Breast epithelium (tissue), 4 donors: ENCODE results near the gene TBC1D10A. TPM values are rescaled to one million over a fixed set of nuclear protein-coding genes. Genes with fewer than 3 reads are reported as not detected.

Experiments used
- DNase-seq, 2 donors: peaks; one replicate each; pipeline ENCODE4 v3.0.0-alpha.2; 2019; ENCODE audit warnings: low spot score in 2 of 2
- H3K27ac ChIP-seq, 2 donors: fragments of 200-600 bp; sonication (generic) in 1 of 2; one replicate each; pipeline ENCODE4 v1.5.1; 2016 to 2019; ENCODE audit warnings: mild to moderate bottlenecking in 1 of 2
- H3K27me3 ChIP-seq, 2 donors: fragments of 200-600 bp; sonication (generic) in 1 of 2; one replicate each; pipeline versions ENCODE4 v1.5.1 to v1.6.0; 2017 to 2019; ENCODE audit warnings: control low read depth in 1 of 2, mild to moderate bottlenecking in 1 of 2
- H3K36me3 ChIP-seq: fragments of 200-600 bp; one replicate; pipeline ENCODE4 v1.5.1; 2019
- H3K4me1 ChIP-seq, 2 donors: fragments of 200-600 bp; sonication (generic); one replicate each; pipeline ENCODE4 v1.5.1; 2016 to 2019; ENCODE audit warnings: control low read depth in 1 of 2
- H3K4me3 ChIP-seq, 3 donors: fragments of 200-600 bp; sonication (generic); 1 replicate in 2 of 3; 2 replicates in 1 of 3; pipeline ENCODE4 v1.5.1; 2016 to 2019; ENCODE audit warnings: mild to moderate bottlenecking in 3 of 3, moderate library complexity in 2 of 3
- H3K9me3 ChIP-seq, 2 donors: fragments of 200-600 bp; sonication (generic) in 1 of 2; one replicate each; pipeline ENCODE4 v1.5.1; 2016 to 2019; ENCODE audit warnings: control low read depth in 1 of 2
- POLR2A ChIP-seq: fragments of 450-650 bp; IDR thresholded peaks from one replicate; pipeline ENCODE4 v1.6.1; 2016; ENCODE audit warnings: antibody characterized with exemption, mild to moderate bottlenecking, moderate library complexity
- POLR2AphosphoS5 ChIP-seq, 3 donors: sonication (generic); formaldehyde crosslinking; IDR thresholded peaks; one replicate each; pipeline ENCODE4 v1.6.1; 2017; ENCODE audit warnings: antibody characterized with exemption in 3 of 3
- intact Hi-C: fragments of 100-400 bp; cut with DNase I; formaldehyde crosslinking; loops from one replicate; pipeline ENCODE4 v1.15.1; 2023; ENCODE audit warnings: low total_unique reads
- total RNA-seq, 3 donors: library from RNA; depleted of rRNA; stranded (reverse); fragments of >200 nt; gene quantifications; one replicate each; pipeline ENCODE4 v1.1.0, GENCODE V29; 2016
- TF ChIP-seq, protein P1 (sequence below), 3 donors: fragments of 450-650 bp; IDR thresholded peaks; one replicate each; pipeline ENCODE4 v1.5.1; 2016 to 2017; ENCODE audit warnings: antibody characterized with exemption in 3 of 3, mild to moderate bottlenecking in 3 of 3, moderate library complexity in 3 of 3

TBC1D10A gene
- total RNA-seq, 3 donors from 2014 or later = 25.0 to 50.1 (median 32.4) TPM

DNA sequence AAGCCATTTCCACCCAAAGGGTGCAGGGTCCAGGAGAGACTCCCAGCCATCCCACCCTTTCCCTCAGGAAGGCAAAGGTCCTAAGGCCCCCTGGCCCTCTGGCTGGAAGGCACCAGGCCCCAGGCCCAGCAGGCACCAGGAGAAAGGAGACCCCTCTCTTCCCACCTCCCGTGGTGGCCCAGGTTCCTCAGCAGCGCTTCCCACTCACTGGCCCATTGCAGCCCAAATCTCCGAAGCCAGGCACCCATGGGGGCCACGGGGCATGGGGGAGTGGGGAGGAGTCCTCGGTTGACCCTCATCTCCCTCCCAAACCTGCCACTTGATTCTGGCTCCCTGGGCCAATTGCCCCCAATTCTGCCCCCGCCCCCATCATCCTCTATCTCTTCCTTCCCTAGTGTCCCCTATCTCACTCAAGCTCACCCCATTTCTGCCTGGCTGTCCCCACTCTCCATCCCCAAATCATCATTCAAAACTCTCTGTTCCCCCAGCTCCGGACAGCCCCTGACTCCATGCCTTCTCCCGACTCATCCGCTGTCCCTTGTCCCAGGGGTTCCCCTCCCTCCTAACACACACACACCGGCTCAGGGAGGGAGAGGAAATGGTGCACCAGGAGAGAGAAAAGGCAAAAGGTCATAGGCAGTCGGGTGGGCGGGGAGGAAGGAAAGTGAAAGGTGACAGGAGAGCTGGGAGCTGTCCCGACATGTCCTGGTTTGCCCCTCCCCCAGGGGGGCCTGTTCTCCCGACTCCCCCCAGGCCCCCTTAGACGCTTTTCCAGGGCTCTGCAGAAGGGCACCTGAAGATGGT, 81.4 kb downstream of the TBC1D10A start:
- H3K9me3 ChIP-seq = no peaks in the 10 kb centered on the region
- peak overlapping the region in 1 of 2 donors; percentile 60 for H3K27ac ChIP-seq
- peak overlapping the region; percentile 38 to 77 (median 59) for H3K4me3 ChIP-seq
- no peak for DNase-seq
- TF ChIP-seq POLR2AphosphoS5 (IDR thresholded peaks at IDR 0.05) (no peak), POLR2A (no peak)
- no peaks in the 10 kb centered on the region for H3K27me3 ChIP-seq
- H3K36me3 ChIP-seq = no peaks in the 10 kb centered on the region
- H3K4me1 ChIP-seq = peaks cover 0 to 4% of the 10 kb centered on the region in 2 donors
- intact Hi-C loops = no loop called here

DNA sequence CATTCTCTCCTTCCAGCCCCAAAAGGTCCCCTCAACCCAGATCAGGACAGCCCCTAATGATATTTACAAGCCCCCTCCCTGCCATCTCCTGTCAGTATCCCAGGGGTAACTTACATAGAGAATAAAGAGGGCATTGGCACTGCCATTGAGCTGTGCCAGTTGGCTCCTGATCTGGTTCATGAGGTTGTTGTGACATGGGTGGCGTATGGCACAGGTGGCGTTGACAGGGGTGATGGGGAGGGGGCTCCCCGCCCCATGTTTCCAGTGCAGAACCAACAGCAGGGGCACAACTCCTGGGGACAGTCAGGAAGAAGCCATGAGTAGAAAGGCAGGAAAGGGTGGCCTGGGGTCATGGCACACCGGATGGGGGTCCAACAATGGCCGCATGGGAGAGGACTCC, 82.1 kb downstream of the TBC1D10A start:
- no peak overlapping the region for H3K4me3 ChIP-seq
- no peaks in the 10 kb centered on the region for H3K36me3 ChIP-seq
- H3K27ac ChIP-seq = no peak overlapping the region
- H3K27me3 ChIP-seq = no peaks in the 10 kb centered on the region
- peaks cover 0 to 3% of the 10 kb centered on the region in 2 donors for H3K4me1 ChIP-seq
- TF ChIP-seq POLR2A (no peak), POLR2AphosphoS5 (IDR thresholded peaks at IDR 0.05) (no peak)
- TF ChIP-seq, protein P1, sequence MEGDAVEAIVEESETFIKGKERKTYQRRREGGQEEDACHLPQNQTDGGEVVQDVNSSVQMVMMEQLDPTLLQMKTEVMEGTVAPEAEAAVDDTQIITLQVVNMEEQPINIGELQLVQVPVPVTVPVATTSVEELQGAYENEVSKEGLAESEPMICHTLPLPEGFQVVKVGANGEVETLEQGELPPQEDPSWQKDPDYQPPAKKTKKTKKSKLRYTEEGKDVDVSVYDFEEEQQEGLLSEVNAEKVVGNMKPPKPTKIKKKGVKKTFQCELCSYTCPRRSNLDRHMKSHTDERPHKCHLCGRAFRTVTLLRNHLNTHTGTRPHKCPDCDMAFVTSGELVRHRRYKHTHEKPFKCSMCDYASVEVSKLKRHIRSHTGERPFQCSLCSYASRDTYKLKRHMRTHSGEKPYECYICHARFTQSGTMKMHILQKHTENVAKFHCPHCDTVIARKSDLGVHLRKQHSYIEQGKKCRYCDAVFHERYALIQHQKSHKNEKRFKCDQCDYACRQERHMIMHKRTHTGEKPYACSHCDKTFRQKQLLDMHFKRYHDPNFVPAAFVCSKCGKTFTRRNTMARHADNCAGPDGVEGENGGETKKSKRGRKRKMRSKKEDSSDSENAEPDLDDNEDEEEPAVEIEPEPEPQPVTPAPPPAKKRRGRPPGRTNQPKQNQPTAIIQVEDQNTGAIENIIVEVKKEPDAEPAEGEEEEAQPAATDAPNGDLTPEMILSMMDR (IDR thresholded peaks at IDR 0.05) = no peak
- DNase-seq = no peak
- no peaks in the 10 kb centered on the region for H3K9me3 ChIP-seq
- intact Hi-C loops = no loop called here

DNA sequence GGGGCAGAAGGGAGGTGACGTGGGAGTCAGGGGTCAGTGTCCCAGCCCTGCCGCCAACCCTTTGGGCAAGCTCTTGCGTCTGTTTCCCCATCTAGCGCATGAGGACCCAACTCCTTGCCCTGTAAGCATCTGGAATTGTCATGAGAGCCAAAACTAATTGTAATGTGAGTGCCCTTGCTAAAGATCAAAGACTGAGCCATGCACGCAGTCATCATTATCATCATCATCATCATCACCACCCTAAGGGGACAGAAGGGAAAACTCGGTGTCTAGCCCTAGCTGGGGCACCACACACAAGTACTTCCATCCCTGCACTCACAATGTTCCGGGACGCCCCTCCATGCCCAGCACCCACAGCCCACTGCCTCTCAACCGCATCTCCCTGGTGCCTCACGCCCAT, 82.7 kb downstream of the TBC1D10A start:
- intact Hi-C loops = no loop called here
- TF ChIP-seq, protein P1 (IDR thresholded peaks at IDR 0.05) = no peak
- TF ChIP-seq POLR2A = no peak
- TF ChIP-seq POLR2AphosphoS5 (IDR thresholded peaks at IDR 0.05) = no peak
- H3K9me3 ChIP-seq = no peaks in the 10 kb centered on the region
- H3K4me1 ChIP-seq = peaks cover 0 to 3% of the 10 kb centered on the region in 2 donors
- H3K36me3 ChIP-seq = no peaks in the 10 kb centered on the region
- no peak overlapping the region for H3K4me3 ChIP-seq
- no peaks in the 10 kb centered on the region for H3K27me3 ChIP-seq
- no peak overlapping the region for H3K27ac ChIP-seq
- no peak for DNase-seq

DNA sequence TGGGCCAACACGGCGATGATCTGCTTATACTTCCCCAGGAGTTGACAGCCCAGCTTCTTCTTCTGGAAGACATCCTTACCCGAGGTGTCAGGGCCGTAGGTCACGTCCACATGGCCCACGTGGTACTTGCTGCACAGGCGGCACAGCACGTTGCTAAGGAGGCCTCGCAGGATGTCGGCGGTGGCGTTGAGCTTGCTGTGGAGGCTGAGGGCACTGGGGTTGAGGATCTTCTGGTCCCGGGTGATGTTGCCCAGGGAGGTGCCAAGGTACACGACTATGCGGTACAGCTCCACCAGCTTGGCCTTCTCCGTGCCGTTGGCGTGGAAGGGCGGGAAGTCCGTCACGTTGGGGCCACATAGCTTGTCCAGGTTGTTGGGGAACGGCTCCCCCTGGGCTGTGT, 83.1 kb downstream of the TBC1D10A start:
- intact Hi-C loops = no loop called here
- DNase-seq = no peak
- TF ChIP-seq POLR2AphosphoS5 (IDR thresholded peaks at IDR 0.05) (no peak), POLR2A (no peak)
- TF ChIP-seq, protein P1 (IDR thresholded peaks at IDR 0.05) = no peak

More for the DNA sequence above, 83.1 kb downstream of the TBC1D10A start:
- Histone ChIP-seq H3K36me3 (no peaks in the 10 kb centered on the region), H3K9me3 (no peaks in the 10 kb centered on the region), H3K27me3 (no peaks in the 10 kb centered on the region), H3K4me1 (peaks cover 0 to 3% of the 10 kb centered on the region in 2 donors), H3K4me3 (no peak overlapping the region), H3K27ac (no peak overlapping the region)

Other genes with a start within 250 kb of the TBC1D10A start
- not detected for gene HORMAD2, start 246.5 kb downstream of the TBC1D10A start, total RNA-seq
- gene LIF, start 80.2 kb downstream of the TBC1D10A start, total RNA-seq = 1 to 10 TPM; 1.4 to 9.5 (median 1.6) TPM
- gene OSM, start 60.1 kb downstream of the TBC1D10A start, total RNA-seq = 1 to 10 TPM; 1.3 to 2.5 (median 1.3) TPM
- gene CASTOR1, start 37.4 kb downstream of the TBC1D10A start, total RNA-seq = 10 to 100 TPM; 15.5 to 26.6 (median 20.6) TPM
- gene SF3A1, start 30.0 kb upstream of the TBC1D10A start, total RNA-seq = 10 to 100 TPM; 47.7 to 68.6 (median 47.9) TPM
- 1 to 10 TPM; 2.6 to 7.5 (median 6.6) TPM for gene CCDC157, start 30.1 kb upstream of the TBC1D10A start, total RNA-seq
- gene RNF215, start 60.5 kb upstream of the TBC1D10A start, total RNA-seq = 10 to 100 TPM; 13.3 to 15.4 (median 14.0) TPM
- gene SEC14L2, start 70.1 kb upstream of the TBC1D10A start, total RNA-seq = 10 to 100 TPM in 2 of 3 donors, 1 to 10 TPM in 1; 5.3 to 45.7 (median 29.5) TPM
- gene MTFP1, start 98.8 kb upstream of the TBC1D10A start, total RNA-seq = 10 to 100 TPM in 2 of 3 donors, 1 to 10 TPM in 1; 2.9 to 16.7 (median 14.4) TPM
- gene SEC14L3, start 145.1 kb upstream of the TBC1D10A start, total RNA-seq = not detected
- gene SEC14L4, start 178.8 kb upstream of the TBC1D10A start, total RNA-seq = under 1 TPM in 1 of 3 donors, not detected in 2; 0.29 TPM
- gene SEC14L6, start 219.8 kb upstream of the TBC1D10A start, total RNA-seq = under 1 TPM in 2 of 3 donors, not detected in 1; 0.33 to 0.73 TPM
- 1 to 10 TPM; 1.3 to 2.6 (median 1.3) TPM for gene GAL3ST1, start 247.7 kb upstream of the TBC1D10A start, total RNA-seq